PC-3 (cell line): ENCODE data around the gene HCN1. TPM values are rescaled to one million over a fixed set of nuclear protein-coding genes. Genes with fewer than 3 reads are reported as not detected.

ENCODE experiments used
- ATAC-seq: fragments of 200-7000 bp; cut with Tn5 transposase; 2 replicates; pipeline ENCODE4 v1.9.1; 2020; ENCODE audit warnings: mild to moderate bottlenecking, moderate library complexity
- BruUV-seq: library from RNA; stranded (reverse); fragments of 400-500 nt; replicated peaks from 2 replicates; lab custom pipeline; 2021; lab: Mats Ljungman, UMichigan
- CTCF ChIA-PET: fragments of 300-600 bp; sonication (Branson Sonifier 250); formaldehyde crosslinking; loops from one replicate; lab custom pipeline; 2022; ENCODE audit warnings: antibody characterized with exemption; lab: Charles Lee
- POLR2A ChIA-PET: fragments of 300-600 bp; sonication (Branson Sonifier 250); formaldehyde crosslinking; loops from one replicate; lab custom pipeline; 2022; ENCODE audit warnings: antibody characterized with exemption; ENCODE audit not compliant: unreplicated experiment; lab: Charles Lee
- DNase-seq: peaks from one replicate; pipeline ENCODE4 v3.0.0-alpha.2; 2015
- H2AFZ ChIP-seq: fragments of 300-600 bp; sonication (generic); 2 replicates; pipeline ENCODE4 v1.6.0; 2016; ENCODE audit warnings: antibody characterized with exemption, low read length
- H3F3A ChIP-seq: fragments of 300-600 bp; sonication (generic); one replicate; pipeline ENCODE4 v1.6.0; 2017; ENCODE audit warnings: antibody characterized with exemption, low read length, control low read depth, mild to moderate bottlenecking; ENCODE audit not compliant: unreplicated experiment
- H3K27ac ChIP-seq: fragments of 300-600 bp; sonication (generic); 2 replicates; pipeline ENCODE4 v1.5.1; 2016; ENCODE audit warnings: mild to moderate bottlenecking, low read length
- H3K27me3 ChIP-seq: fragments of 300-600 bp; sonication (generic); 2 replicates; pipeline ENCODE4 v1.6.1; 2016; ENCODE audit warnings: low read length, mixed read lengths
- H3K36me3 ChIP-seq: fragments of 300-600 bp; sonication (generic); 2 replicates; pipeline ENCODE4 v1.6.1; 2016; ENCODE audit warnings: low read depth, mixed run types, low read length, mixed read lengths
- H3K4me1 ChIP-seq: fragments of 300-600 bp; sonication (generic); 2 replicates; pipeline ENCODE4 v1.5.1; 2016; ENCODE audit warnings: low read length; ENCODE audit not compliant: insufficient read depth
- H3K4me2 ChIP-seq: fragments of 300-600 bp; sonication (generic); 2 replicates; pipeline ENCODE4 v1.6.0; 2016; ENCODE audit warnings: low read length
- H3K4me3 ChIP-seq: fragments of 300-600 bp; sonication (generic); 2 replicates; pipeline ENCODE4 v1.5.1; 2016; ENCODE audit warnings: mild to moderate bottlenecking, low read length, mixed read lengths
- H3K79me2 ChIP-seq: fragments of 300-600 bp; sonication (generic); 2 replicates; pipeline ENCODE4 v1.6.1; 2017; ENCODE audit warnings: low read length, mixed read lengths
- H3K9ac ChIP-seq: fragments of 300-600 bp; sonication (generic); 2 replicates; pipeline ENCODE4 v1.6.0; 2016; ENCODE audit warnings: mild to moderate bottlenecking, low read length
- H3K9me2 ChIP-seq: fragments of 300-600 bp; sonication (generic); replicated peaks from 2 replicates; pipeline ENCODE4 v1.6.1; 2016; ENCODE audit warnings: mixed run types, low read length, mixed read lengths
- H3K9me3 ChIP-seq: fragments of 300-600 bp; sonication (generic); 2 replicates; pipeline ENCODE4 v1.6.1; 2016; ENCODE audit warnings: low read length, mixed read lengths
- H4K20me1 ChIP-seq: fragments of 300-600 bp; sonication (generic); 2 replicates; pipeline ENCODE4 v1.6.1; 2016; ENCODE audit warnings: low read length, mixed read lengths
- EZH2 ChIP-seq: fragments of 300-600 bp; sonication (generic); IDR thresholded peaks from one replicate; pipeline ENCODE4 v1.6.1; 2017; ENCODE audit warnings: antibody characterized with exemption, mild to moderate bottlenecking, low read length; ENCODE audit not compliant: unreplicated experiment
- EZH2phosphoT487 ChIP-seq: fragments of 300-600 bp; sonication (generic); IDR thresholded peaks from 2 replicates; pipeline ENCODE4 v1.6.1; 2018; ENCODE audit warnings: mild to moderate bottlenecking, antibody characterized with exemption, low read length, borderline replicate concordance
- intact Hi-C: fragments of 100-400 bp; cut with micrococcal nuclease; formaldehyde crosslinking; loops from 2 replicates; pipeline ENCODE4 v1.9.0; 2023
- total RNA-seq: library from RNA; depleted of rRNA; stranded (reverse); fragments of >200 nt; gene quantifications from 2 replicates; pipeline ENCODE4 v1.2.3, GENCODE V29; 2014
- TF ChIP-seq, protein P1 (sequence below): fragments of 300-600 bp; sonication (generic); conservative IDR thresholded peaks from 2 replicates; pipeline ENCODE4 v1.5.1; 2017; ENCODE audit warnings: antibody characterized with exemption, low read depth, mild to moderate bottlenecking, low read length

Gene HCN1
- total RNA-seq, 1 experiment from 2014 or later: not detected

DNA sequence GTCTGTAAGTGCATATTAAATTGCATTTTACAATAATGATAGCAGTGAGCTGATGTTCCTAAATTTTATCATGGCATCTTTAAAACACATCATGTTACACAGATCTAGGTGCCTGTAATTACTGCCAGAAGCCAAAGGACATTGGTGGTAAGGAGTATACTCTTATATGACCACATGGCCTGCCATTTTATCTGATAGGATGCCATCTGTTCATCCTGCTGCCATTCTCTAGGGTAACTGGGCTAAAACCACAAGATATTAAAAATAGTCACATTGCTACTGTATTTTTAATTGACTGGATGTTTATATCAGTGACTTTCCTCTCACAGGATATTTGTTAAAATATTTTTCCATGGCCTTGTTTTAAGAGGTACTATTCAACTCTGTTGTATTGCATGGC, 53.1 kb downstream of the HCN1 start:
- Histone ChIP-seq H4K20me1 (no peaks in the 10 kb centered on the region), H3K36me3 (no peaks in the 10 kb centered on the region), H3K27ac (no peak overlapping the region), H3K9ac (no peak overlapping the region), H3K79me2 (no peaks in the 10 kb centered on the region), H3K9me2 (no peaks in the 10 kb centered on the region), H3K4me3 (no peak overlapping the region), H3K4me2 (no peak overlapping the region), H2AFZ (no peak overlapping the region), H3K9me3 (no peaks in the 10 kb centered on the region), H3K27me3 (no peaks in the 10 kb centered on the region), H3K4me1 (no peaks in the 10 kb centered on the region), H3F3A (no peaks in the 10 kb centered on the region)
- POLR2A ChIA-PET: no interaction called here
- ATAC-seq: no peak
- DNase-seq: no peak
- TF ChIP-seq, protein P1, sequence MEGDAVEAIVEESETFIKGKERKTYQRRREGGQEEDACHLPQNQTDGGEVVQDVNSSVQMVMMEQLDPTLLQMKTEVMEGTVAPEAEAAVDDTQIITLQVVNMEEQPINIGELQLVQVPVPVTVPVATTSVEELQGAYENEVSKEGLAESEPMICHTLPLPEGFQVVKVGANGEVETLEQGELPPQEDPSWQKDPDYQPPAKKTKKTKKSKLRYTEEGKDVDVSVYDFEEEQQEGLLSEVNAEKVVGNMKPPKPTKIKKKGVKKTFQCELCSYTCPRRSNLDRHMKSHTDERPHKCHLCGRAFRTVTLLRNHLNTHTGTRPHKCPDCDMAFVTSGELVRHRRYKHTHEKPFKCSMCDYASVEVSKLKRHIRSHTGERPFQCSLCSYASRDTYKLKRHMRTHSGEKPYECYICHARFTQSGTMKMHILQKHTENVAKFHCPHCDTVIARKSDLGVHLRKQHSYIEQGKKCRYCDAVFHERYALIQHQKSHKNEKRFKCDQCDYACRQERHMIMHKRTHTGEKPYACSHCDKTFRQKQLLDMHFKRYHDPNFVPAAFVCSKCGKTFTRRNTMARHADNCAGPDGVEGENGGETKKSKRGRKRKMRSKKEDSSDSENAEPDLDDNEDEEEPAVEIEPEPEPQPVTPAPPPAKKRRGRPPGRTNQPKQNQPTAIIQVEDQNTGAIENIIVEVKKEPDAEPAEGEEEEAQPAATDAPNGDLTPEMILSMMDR: no peak
- TF ChIP-seq EZH2 (no peak), EZH2phosphoT487 (no peak)
- CTCF ChIA-PET: interaction anchor here (0.6 kb wide), 1 partner anchor 723 kb away, joined by 3 read pairs; no protein-coding TSS in a partner anchor
- BruUV-seq: no TSS peak
- intact Hi-C loops: loop anchor here (10.0 kb wide), 1 partner anchor 132 kb away; no protein-coding TSS in a partner anchor

DNA sequence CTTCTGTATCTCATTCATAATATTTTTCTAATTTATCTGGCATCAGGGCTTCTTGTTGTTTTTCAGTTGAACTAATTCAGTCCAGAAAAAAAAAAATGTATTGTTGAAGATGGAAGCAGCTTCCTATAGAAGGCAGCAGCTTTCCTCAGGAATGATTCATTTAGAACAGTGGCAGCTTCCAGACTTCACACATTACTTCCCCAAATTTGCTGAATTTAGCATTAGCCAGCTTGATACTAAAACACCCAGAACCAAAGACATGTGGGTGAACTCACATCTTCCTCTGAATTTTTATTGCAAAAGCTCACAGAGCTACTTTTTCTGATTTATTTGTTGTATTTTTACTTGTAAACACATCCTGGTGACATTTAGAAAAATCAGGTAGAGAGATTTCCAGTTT, 53.8 kb downstream of the HCN1 start:
- Histone ChIP-seq H3K36me3 (no peaks in the 10 kb centered on the region), H4K20me1 (no peaks in the 10 kb centered on the region), H3K27ac (no peak overlapping the region), H3K4me2 (no peak overlapping the region), H3F3A (no peaks in the 10 kb centered on the region), H3K9me3 (no peaks in the 10 kb centered on the region), H3K9me2 (no peaks in the 10 kb centered on the region), H3K4me1 (no peaks in the 10 kb centered on the region), H3K4me3 (no peak overlapping the region), H3K9ac (no peak overlapping the region), H3K27me3 (no peaks in the 10 kb centered on the region), H2AFZ (no peak overlapping the region), H3K79me2 (no peaks in the 10 kb centered on the region)
- intact Hi-C loops: loop anchor here (10.0 kb wide), 1 partner anchor 132 kb away; no protein-coding TSS in a partner anchor
- BruUV-seq: no TSS peak
- DNase-seq: no peak
- no peak for ATAC-seq
- TF ChIP-seq, protein P1: no peak
- TF ChIP-seq EZH2phosphoT487 (no peak), EZH2 (no peak)
- ChIA-PET POLR2A (no interaction called here), CTCF (interaction anchor here (0.6 kb wide), 1 partner anchor 722 kb away, joined by 3 read pairs; no protein-coding TSS in a partner anchor)

- TF ChIP-seq, protein P1: peak; percentile 57
- no peak for TF ChIP-seq EZH2
- H3K36me3 ChIP-seq: no peaks in the 10 kb centered on the region
- DNase-seq (peak; percentile 36), ATAC-seq (no peak)
- H3K79me2 ChIP-seq: no peaks in the 10 kb centered on the region
- H3K9me3 ChIP-seq: no peaks in the 10 kb centered on the region
- no peak overlapping the region for H2AFZ ChIP-seq
- BruUV-seq: no TSS peak
- ChIA-PET POLR2A (no interaction called here), CTCF (no interaction called here)
- H3K4me2 ChIP-seq: no peak overlapping the region
- H3K27me3 ChIP-seq: no peaks in the 10 kb centered on the region
- intact Hi-C loops: loop anchor here (5.0 to 10.0 kb wide), 4 partner anchors 56 to 777 kb away; partner anchors contain the start of gene HCN1
- H3K4me3 ChIP-seq: no peak overlapping the region
- H3K9ac ChIP-seq: no peak overlapping the region
- no peaks in the 10 kb centered on the region for H4K20me1 ChIP-seq
- H3F3A ChIP-seq: no peaks in the 10 kb centered on the region
- H3K27ac ChIP-seq: no peak overlapping the region
- H3K4me1 ChIP-seq: no peaks in the 10 kb centered on the region
- H3K9me2 ChIP-seq: no peaks in the 10 kb centered on the region
Observed at GRCh38 chr5:45639040-45639439, 57.1 kb downstream of the HCN1 start.
